SK-N-SH (cell line): ENCODE data around the gene PTBP2.

Experiments
- ELF1 ChIP-seq: IDR thresholded peaks from 2 replicates; pipeline ENCODE4 v1.4.0; 2012
- EP300 ChIP-seq, 2 experiments: IDR thresholded peaks; 2 replicates each; pipeline versions ENCODE4 v1.4.0 to v1.6.1; 2012; ENCODE audit warnings: borderline replicate concordance in 1 of 2, low read depth in 1 of 2, low read length in 1 of 2
- EZH2phosphoT487 ChIP-seq: fragments of 200-600 bp; sonication (generic); IDR thresholded peaks from 2 replicates; pipeline ENCODE4 v1.6.1; 2017; ENCODE audit warnings: low read depth, mixed run types, mild to moderate bottlenecking, antibody characterized with exemption, moderate library complexity, borderline replicate concordance
- FOXJ3 ChIP-seq: sonication (generic); formaldehyde crosslinking; IDR thresholded peaks from 2 replicates; pipeline ENCODE4 v1.5.1; 2020; ENCODE audit warnings: mild to moderate bottlenecking, missing genetic modification reagents
- NFIC ChIP-seq: IDR thresholded peaks from 2 replicates; pipeline ENCODE4 v1.4.0; 2012; ENCODE audit warnings: borderline replicate concordance
- POLR2AphosphoS5 ChIP-seq: IDR thresholded peaks from 2 replicates; pipeline ENCODE4 v1.6.1; 2012; ENCODE audit warnings: low read depth, low read length
- SMC3 ChIP-seq: IDR thresholded peaks from 2 replicates; pipeline ENCODE4 v1.6.1; 2012; ENCODE audit warnings: low read depth, low read length, improper control_type of control experiment
- TCF12 ChIP-seq: IDR thresholded peaks from 2 replicates; pipeline ENCODE4 v1.4.0; 2012
- YY1 ChIP-seq: IDR thresholded peaks from 2 replicates; pipeline ENCODE4 v1.4.0; 2012; ENCODE audit warnings: low read depth, mild to moderate bottlenecking
- TF ChIP-seq, protein P1 (sequence below): fragments of 200-600 bp; sonication (generic); IDR thresholded peaks from 2 replicates; pipeline ENCODE4 v1.6.1; 2017; ENCODE audit warnings: antibody characterized with exemption, mild to moderate bottlenecking, moderate library complexity
- TF ChIP-seq, protein P2 (sequence below): IDR thresholded peaks from 2 replicates; pipeline ENCODE4 v1.6.1; 2012; ENCODE audit warnings: mild to moderate bottlenecking, low read depth, low read length, moderate library complexity
- TF ChIP-seq, protein P3 (sequence below): fragments of 150-350 bp; IDR thresholded peaks from 2 replicates; pipeline ENCODE4 v1.6.1; 2017; ENCODE audit warnings: antibody characterized with exemption, low read length, low read depth, borderline replicate concordance

GRCh38 chr1:96782856-96783255, 61.3 kb downstream of the PTBP2 start:
- TF ChIP-seq, protein P1, sequence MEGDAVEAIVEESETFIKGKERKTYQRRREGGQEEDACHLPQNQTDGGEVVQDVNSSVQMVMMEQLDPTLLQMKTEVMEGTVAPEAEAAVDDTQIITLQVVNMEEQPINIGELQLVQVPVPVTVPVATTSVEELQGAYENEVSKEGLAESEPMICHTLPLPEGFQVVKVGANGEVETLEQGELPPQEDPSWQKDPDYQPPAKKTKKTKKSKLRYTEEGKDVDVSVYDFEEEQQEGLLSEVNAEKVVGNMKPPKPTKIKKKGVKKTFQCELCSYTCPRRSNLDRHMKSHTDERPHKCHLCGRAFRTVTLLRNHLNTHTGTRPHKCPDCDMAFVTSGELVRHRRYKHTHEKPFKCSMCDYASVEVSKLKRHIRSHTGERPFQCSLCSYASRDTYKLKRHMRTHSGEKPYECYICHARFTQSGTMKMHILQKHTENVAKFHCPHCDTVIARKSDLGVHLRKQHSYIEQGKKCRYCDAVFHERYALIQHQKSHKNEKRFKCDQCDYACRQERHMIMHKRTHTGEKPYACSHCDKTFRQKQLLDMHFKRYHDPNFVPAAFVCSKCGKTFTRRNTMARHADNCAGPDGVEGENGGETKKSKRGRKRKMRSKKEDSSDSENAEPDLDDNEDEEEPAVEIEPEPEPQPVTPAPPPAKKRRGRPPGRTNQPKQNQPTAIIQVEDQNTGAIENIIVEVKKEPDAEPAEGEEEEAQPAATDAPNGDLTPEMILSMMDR, result no peak
- TF ChIP-seq, protein P2, sequence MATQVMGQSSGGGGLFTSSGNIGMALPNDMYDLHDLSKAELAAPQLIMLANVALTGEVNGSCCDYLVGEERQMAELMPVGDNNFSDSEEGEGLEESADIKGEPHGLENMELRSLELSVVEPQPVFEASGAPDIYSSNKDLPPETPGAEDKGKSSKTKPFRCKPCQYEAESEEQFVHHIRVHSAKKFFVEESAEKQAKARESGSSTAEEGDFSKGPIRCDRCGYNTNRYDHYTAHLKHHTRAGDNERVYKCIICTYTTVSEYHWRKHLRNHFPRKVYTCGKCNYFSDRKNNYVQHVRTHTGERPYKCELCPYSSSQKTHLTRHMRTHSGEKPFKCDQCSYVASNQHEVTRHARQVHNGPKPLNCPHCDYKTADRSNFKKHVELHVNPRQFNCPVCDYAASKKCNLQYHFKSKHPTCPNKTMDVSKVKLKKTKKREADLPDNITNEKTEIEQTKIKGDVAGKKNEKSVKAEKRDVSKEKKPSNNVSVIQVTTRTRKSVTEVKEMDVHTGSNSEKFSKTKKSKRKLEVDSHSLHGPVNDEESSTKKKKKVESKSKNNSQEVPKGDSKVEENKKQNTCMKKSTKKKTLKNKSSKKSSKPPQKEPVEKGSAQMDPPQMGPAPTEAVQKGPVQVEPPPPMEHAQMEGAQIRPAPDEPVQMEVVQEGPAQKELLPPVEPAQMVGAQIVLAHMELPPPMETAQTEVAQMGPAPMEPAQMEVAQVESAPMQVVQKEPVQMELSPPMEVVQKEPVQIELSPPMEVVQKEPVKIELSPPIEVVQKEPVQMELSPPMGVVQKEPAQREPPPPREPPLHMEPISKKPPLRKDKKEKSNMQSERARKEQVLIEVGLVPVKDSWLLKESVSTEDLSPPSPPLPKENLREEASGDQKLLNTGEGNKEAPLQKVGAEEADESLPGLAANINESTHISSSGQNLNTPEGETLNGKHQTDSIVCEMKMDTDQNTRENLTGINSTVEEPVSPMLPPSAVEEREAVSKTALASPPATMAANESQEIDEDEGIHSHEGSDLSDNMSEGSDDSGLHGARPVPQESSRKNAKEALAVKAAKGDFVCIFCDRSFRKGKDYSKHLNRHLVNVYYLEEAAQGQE, result no peak
- TF ChIP-seq POLR2AphosphoS5 (no peak), ELF1 (no peak), EZH2phosphoT487 (no peak), TCF12 (no peak), NFIC (no peak), EP300 (IDR thresholded peaks at IDR 0.05; ENCODE audit: borderline replicate concordance in 1 of 2, low read depth in 1 of 2, low read length in 1 of 2) (no peak), YY1 (no peak), FOXJ3 (no peak), SMC3 (no peak)
- TF ChIP-seq, protein P3, sequence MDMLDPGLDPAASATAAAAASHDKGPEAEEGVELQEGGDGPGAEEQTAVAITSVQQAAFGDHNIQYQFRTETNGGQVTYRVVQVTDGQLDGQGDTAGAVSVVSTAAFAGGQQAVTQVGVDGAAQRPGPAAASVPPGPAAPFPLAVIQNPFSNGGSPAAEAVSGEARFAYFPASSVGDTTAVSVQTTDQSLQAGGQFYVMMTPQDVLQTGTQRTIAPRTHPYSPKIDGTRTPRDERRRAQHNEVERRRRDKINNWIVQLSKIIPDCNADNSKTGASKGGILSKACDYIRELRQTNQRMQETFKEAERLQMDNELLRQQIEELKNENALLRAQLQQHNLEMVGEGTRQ, result no peak
